ENCODE results near the gene PIEZO2.
"Not testable (repeated sequence)": the region's sequence is repeated elsewhere in the genome, so short reads cannot be mapped to it uniquely, and the experiment has no call there.

Gene PIEZO2

DNA sequence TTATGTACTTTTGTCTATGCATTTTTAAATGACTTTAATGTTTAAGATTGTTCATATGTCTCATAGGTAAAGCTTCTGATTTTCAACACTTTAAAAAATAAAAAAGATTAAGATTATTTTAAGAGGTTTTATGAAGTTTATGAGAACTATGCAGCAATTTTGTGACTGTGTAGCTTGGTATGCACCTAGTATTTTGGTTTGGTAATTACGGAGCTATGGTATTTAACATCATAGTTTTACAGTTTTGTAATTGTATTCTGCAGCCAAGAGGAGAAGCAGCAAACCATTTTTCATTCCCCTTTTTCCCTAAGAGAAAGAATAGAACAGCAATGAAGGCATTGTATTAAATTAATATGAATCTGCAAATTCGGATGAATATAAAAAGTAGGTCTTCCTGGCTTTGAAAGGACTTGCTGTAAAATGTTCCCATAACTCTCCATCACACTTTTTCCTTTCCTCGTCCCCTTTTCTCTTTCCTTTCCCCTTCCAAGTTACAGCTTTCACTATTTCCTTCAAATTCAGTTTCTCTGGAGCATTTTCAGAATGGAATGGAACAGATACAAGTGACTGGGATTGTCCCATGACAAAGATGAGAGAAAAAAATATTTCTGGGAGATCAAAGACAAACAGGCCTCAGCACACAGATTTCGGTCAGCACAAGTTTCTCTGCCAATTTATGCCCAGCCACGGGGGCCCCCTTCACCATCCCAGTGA, 26.1 kb upstream of the PIEZO2 start:
- no peak for DNase-seq (ENCODE audit: low read depth in 1 of 2, low spot score in 1 of 2)
- Histone ChIP-seq H3K27ac (replicated peaks) (no peak overlapping the region), H3K4me3 (replicated peaks; ENCODE audit: insufficient read depth, low read length) (no peak overlapping the region), H3K27me3 (ENCODE audit: insufficient read depth, poor library complexity, severe bottlenecking) (peaks cover 2% of the 10 kb centered on the region)
- TF ChIP-seq GABPA (IDR thresholded peaks at IDR 0.05; ENCODE audit: low read depth), result no peak
- TF ChIP-seq, protein P1, sequence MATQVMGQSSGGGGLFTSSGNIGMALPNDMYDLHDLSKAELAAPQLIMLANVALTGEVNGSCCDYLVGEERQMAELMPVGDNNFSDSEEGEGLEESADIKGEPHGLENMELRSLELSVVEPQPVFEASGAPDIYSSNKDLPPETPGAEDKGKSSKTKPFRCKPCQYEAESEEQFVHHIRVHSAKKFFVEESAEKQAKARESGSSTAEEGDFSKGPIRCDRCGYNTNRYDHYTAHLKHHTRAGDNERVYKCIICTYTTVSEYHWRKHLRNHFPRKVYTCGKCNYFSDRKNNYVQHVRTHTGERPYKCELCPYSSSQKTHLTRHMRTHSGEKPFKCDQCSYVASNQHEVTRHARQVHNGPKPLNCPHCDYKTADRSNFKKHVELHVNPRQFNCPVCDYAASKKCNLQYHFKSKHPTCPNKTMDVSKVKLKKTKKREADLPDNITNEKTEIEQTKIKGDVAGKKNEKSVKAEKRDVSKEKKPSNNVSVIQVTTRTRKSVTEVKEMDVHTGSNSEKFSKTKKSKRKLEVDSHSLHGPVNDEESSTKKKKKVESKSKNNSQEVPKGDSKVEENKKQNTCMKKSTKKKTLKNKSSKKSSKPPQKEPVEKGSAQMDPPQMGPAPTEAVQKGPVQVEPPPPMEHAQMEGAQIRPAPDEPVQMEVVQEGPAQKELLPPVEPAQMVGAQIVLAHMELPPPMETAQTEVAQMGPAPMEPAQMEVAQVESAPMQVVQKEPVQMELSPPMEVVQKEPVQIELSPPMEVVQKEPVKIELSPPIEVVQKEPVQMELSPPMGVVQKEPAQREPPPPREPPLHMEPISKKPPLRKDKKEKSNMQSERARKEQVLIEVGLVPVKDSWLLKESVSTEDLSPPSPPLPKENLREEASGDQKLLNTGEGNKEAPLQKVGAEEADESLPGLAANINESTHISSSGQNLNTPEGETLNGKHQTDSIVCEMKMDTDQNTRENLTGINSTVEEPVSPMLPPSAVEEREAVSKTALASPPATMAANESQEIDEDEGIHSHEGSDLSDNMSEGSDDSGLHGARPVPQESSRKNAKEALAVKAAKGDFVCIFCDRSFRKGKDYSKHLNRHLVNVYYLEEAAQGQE (IDR thresholded peaks at IDR 0.05; ENCODE audit: insufficient replicate concordance, low read depth), result no peak
- TF ChIP-seq, protein P2, sequence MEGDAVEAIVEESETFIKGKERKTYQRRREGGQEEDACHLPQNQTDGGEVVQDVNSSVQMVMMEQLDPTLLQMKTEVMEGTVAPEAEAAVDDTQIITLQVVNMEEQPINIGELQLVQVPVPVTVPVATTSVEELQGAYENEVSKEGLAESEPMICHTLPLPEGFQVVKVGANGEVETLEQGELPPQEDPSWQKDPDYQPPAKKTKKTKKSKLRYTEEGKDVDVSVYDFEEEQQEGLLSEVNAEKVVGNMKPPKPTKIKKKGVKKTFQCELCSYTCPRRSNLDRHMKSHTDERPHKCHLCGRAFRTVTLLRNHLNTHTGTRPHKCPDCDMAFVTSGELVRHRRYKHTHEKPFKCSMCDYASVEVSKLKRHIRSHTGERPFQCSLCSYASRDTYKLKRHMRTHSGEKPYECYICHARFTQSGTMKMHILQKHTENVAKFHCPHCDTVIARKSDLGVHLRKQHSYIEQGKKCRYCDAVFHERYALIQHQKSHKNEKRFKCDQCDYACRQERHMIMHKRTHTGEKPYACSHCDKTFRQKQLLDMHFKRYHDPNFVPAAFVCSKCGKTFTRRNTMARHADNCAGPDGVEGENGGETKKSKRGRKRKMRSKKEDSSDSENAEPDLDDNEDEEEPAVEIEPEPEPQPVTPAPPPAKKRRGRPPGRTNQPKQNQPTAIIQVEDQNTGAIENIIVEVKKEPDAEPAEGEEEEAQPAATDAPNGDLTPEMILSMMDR (IDR thresholded peaks at IDR 0.05; ENCODE audit: insufficient read depth, low read length), result no peak
- no peak for TF ChIP-seq POLR2AphosphoS5 (IDR thresholded peaks at IDR 0.05; ENCODE audit: low read depth)
- TF ChIP-seq SPI1 (IDR thresholded peaks at IDR 0.05; ENCODE audit: borderline replicate concordance, low read depth), result no peak

DNA sequence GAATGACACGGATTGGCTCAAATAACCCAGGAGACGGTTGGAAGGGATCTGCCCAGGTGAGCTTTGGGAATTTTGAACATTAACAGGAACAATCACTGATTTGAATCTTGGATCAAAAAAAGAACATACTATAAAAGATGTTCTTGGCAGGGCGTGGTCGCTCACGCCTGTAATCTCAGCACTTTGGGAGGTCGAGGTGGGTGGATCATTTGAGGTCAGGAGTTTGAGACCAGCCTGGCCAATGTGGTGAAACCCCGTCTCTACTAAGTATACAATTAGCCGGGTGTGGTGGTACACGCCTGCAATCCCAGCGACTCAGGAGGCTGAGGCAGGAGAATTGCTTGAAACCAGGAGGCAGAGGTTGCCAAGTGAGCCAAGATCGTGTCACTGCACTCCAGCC, 24.8 kb upstream of the PIEZO2 start:
- DNase-seq (ENCODE audit: low read depth in 1 of 2, low spot score in 1 of 2); H3K4me3 ChIP-seq (replicated peaks; ENCODE audit: insufficient read depth, low read length); H3K27me3 ChIP-seq (ENCODE audit: insufficient read depth, poor library complexity, severe bottlenecking); H3K27ac ChIP-seq (replicated peaks): not testable (repeated sequence)

DNA sequence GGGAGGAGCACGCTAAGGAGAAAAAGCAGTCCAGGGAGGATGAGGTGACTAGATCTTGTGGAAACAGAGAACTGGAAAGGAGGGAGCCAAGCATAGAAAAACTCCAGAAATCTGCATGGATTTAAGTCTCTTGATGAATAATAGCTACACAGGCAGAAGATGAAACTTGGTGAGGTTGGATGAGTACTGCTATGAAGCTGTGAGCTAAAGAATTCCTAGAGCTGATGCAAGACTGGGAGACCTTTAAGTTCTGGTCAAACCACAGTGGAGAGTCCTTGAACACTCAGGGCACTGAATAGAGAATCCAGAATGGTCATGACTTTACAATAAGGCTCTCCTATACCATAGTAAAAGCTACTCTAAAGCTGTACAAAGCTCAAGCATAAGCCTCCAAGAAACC, 18.4 kb upstream of the PIEZO2 start:
- Histone ChIP-seq H3K27me3 (ENCODE audit: insufficient read depth, poor library complexity, severe bottlenecking) (peaks cover 5% of the 10 kb centered on the region), H3K27ac (replicated peaks) (no peak overlapping the region), H3K4me3 (replicated peaks; ENCODE audit: insufficient read depth, low read length) (no peak overlapping the region)
- TF ChIP-seq GABPA (IDR thresholded peaks at IDR 0.05; ENCODE audit: low read depth), result no peak
- TF ChIP-seq SPI1 (IDR thresholded peaks at IDR 0.05; ENCODE audit: borderline replicate concordance, low read depth), result no peak
- TF ChIP-seq, protein P1 (IDR thresholded peaks at IDR 0.05; ENCODE audit: insufficient replicate concordance, low read depth), result no peak
- TF ChIP-seq, protein P2 (IDR thresholded peaks at IDR 0.05; ENCODE audit: insufficient read depth, low read length), result no peak
- no peak for TF ChIP-seq POLR2AphosphoS5 (IDR thresholded peaks at IDR 0.05; ENCODE audit: low read depth)
- no peak for DNase-seq (ENCODE audit: low read depth in 1 of 2, low spot score in 1 of 2)

DNA sequence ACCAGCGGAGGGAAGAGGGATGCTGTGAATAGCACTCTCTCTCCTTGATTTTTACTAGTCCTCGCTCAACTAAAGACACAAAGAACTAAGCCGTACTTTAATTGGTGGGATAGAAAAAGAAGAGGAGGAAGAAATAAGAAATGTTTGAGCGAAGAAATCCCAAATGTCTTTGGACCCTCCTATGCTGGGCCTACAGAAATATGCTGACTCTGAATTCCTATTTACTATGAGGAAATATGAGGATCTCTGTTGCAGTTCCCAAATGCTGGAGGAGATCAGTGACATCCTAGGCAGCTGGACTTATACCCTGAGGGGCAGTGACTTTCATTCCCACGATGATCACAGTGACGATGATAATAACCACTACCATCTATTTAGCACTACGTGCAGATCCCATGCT, 16.6 kb upstream of the PIEZO2 start:
- no peak overlapping the region for H3K27ac ChIP-seq (replicated peaks)
- no peak for DNase-seq (ENCODE audit: low read depth in 1 of 2, low spot score in 1 of 2)

More for the DNA sequence above, 16.6 kb upstream of the PIEZO2 start:
- TF ChIP-seq, protein P1 (IDR thresholded peaks at IDR 0.05; ENCODE audit: insufficient replicate concordance, low read depth), result no peak
- TF ChIP-seq POLR2AphosphoS5 (IDR thresholded peaks at IDR 0.05; ENCODE audit: low read depth), result no peak
- TF ChIP-seq GABPA (IDR thresholded peaks at IDR 0.05; ENCODE audit: low read depth), result no peak
- TF ChIP-seq SPI1 (IDR thresholded peaks at IDR 0.05; ENCODE audit: borderline replicate concordance, low read depth), result no peak
- TF ChIP-seq, protein P2 (IDR thresholded peaks at IDR 0.05; ENCODE audit: insufficient read depth, low read length), result no peak
- H3K27me3 ChIP-seq (ENCODE audit: insufficient read depth, poor library complexity, severe bottlenecking), result peaks cover 5% of the 10 kb centered on the region
- no peak overlapping the region for H3K4me3 ChIP-seq (replicated peaks; ENCODE audit: insufficient read depth, low read length)
